ENCODE data around the gene FUCA2. TPM values are rescaled to one million over a fixed set of nuclear protein-coding genes. Genes with fewer than 3 reads are reported as not detected.

The FUCA2 gene, protein sequence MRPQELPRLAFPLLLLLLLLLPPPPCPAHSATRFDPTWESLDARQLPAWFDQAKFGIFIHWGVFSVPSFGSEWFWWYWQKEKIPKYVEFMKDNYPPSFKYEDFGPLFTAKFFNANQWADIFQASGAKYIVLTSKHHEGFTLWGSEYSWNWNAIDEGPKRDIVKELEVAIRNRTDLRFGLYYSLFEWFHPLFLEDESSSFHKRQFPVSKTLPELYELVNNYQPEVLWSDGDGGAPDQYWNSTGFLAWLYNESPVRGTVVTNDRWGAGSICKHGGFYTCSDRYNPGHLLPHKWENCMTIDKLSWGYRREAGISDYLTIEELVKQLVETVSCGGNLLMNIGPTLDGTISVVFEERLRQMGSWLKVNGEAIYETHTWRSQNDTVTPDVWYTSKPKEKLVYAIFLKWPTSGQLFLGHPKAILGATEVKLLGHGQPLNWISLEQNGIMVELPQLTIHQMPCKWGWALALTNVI
- total RNA-seq, result 14.4 and 16.1 TPM in 2 replicates

DNA sequence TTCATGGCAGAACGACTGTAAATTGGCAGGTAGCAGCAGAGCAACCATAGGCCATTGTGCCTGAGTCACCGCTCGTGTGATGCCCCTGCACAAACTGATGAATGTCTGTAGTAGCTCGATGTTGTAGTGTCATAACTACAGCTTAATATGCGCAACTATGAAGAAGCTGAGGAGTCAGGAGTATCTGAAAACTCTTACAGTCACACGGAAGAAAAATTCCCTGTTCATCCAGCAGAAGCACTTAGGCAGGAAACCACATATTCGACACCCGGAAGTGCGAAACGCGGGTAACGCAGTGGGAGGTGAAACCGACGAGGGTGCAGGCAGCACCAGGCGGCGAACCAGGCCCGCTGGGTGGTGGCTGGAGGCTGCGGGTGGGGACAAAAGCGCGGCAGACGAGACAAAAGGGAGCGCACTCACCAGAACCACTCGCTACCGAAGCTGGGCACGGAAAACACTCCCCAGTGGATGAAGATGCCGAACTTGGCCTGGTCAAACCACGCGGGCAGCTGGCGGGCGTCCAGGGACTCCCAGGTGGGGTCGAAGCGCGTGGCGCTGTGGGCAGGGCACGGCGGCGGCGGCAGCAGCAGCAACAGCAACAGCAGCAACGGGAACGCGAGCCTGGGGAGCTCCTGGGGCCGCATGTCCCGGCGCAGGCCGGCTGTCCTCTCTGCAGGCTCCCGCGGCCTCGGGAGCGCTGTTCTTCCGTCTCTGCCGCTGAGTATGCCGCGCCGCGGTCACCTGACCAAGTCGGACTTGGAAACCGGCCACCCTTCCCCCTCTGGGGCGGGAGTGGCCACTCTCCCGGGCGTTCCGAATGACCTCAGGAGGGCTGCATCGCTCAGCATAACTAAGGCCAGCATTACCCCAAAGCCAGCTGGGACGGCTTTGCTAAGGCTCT, at the start of gene FUCA2:
TSS of gene FUCA2 (minus strand) at position 730 of the 901 bp plus-strand sequence. CDS start at position 644, 86 bp downstream.
- no peaks in the 10 kb centered on the region for H3K27me3 Mint-ChIP-seq
- peak within 1 kb of the TSS; percentile 99 for H3K27ac Mint-ChIP-seq
- peaks cover 34% of the 10 kb centered on the region for H3K4me1 Mint-ChIP-seq
- DNase-seq, result peak; percentile 92
- peak within 1 kb of the TSS; percentile 97 for H3K4me3 Mint-ChIP-seq
- intact Hi-C loops (cut with micrococcal nuclease), result loop anchor here (1.0 to 10.0 kb wide), 4 partner anchors 18 to 1036 kb away; partner anchors contain the start of genes ADAT2 and PEX3
- no peaks in the 10 kb centered on the region for H3K9me3 Mint-ChIP-seq
- peaks cover 22% of the 10 kb centered on the region for H3K36me3 Mint-ChIP-seq (ENCODE audit: low read depth)

DNA sequence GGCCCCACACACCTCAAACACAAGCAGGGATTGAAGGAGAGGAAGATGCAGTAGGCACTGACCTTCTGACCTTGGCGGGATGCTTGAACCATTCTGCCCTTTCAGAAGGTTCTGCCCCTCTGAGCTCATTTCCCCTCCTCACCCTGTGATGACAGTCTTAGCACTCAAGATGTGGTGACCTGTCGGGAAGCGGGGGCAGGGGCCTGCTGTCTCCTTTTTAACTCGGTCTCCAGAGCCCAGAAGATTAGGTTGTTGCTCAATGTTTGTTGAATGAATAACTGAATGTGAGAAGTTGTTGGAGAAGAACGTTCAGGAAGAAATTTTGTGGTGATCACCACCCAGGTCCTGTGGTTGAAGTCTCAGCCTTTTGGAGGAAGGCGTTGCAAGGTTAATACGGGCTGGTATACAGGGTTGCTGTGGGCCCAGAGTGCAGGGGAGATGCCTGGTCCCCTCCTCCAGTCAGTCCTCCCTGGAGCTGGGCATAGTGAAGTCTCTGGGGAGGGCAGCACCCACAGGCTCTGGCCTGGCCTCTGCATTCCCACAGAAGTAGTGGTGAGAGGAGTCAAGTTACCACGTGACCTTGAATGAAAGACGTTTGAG, 49.7 kb upstream of the FUCA2 start:
- Mint-ChIP-seq H3K4me3 (no peak overlapping the region), H3K36me3 (ENCODE audit: low read depth) (peaks cover 28% of the 10 kb centered on the region), H3K4me1 (peaks cover 22% of the 10 kb centered on the region), H3K9me3 (no peaks in the 10 kb centered on the region), H3K27me3 (no peaks in the 10 kb centered on the region), H3K27ac (peak overlapping the region; percentile 53)
- peak; percentile 52 for DNase-seq
- intact Hi-C loops (cut with micrococcal nuclease), result no loop called here

DNA sequence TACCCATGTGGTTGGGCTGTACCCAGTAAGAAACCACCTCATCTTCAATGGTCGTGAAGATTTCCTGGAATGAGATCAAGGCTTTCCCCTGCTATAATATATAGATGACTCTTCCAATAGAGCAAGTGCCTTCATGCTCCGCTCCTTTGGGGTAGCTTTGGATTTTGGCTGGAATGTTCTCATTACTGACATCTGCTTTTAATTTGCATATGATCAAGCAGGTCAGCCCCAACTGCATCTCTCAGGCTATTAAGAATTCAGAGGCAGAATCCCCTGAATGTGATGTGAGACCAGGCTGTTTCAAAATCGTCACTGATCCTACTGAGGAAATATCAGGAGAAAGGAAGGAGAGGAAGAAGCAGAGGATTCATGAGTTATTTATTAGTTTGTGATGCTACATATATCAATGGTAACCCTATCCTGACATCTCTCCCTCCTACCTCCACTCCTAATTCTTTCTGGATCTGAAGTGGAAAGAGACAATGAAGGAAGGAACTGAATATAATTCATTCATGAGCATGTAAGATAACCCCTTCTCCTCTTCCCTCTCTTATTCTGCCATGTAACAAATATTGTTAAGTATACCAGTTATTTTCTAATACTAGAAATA, 47.6 kb upstream of the FUCA2 start:
- Mint-ChIP-seq H3K27me3 (no peaks in the 10 kb centered on the region), H3K4me3 (no peak overlapping the region), H3K4me1 (peaks cover 40% of the 10 kb centered on the region), H3K9me3 (no peaks in the 10 kb centered on the region), H3K36me3 (ENCODE audit: low read depth) (peaks cover 27% of the 10 kb centered on the region), H3K27ac (no peak overlapping the region)
- DNase-seq, result no peak
- intact Hi-C loops (cut with micrococcal nuclease), result no loop called here

- Mint-ChIP-seq H3K27ac (peak overlapping the region; percentile 36), H3K27me3 (no peaks in the 10 kb centered on the region), H3K36me3 (ENCODE audit: low read depth) (peaks cover 24% of the 10 kb centered on the region), H3K4me3 (no peak overlapping the region), H3K9me3 (no peaks in the 10 kb centered on the region), H3K4me1 (peaks cover 61% of the 10 kb centered on the region)
- no peak for DNase-seq
- intact Hi-C loops (cut with micrococcal nuclease), result no loop called here
These were observed 45.0 kb upstream of the FUCA2 start for GRCh38 chr6:143556529-143556928.

- intact Hi-C loops (cut with micrococcal nuclease), result loop anchor here (1.0 to 2.0 kb wide), 3 partner anchors 9 to 45 kb away; partner anchors contain the start of gene FUCA2
These were observed 44.1 kb upstream of the FUCA2 start for GRCh38 chr6:143555582-143555981.

GRCh38 chr6:143555071-143555492, 43.6 kb upstream of the FUCA2 start:
- H3K27me3 Mint-ChIP-seq, result no peaks in the 10 kb centered on the region

More at GRCh38 chr6:143555582-143555981, 44.1 kb upstream of the FUCA2 start:
- no peaks in the 10 kb centered on the region for H3K9me3 Mint-ChIP-seq
- H3K27me3 Mint-ChIP-seq, result no peaks in the 10 kb centered on the region
- peaks cover 25% of the 10 kb centered on the region for H3K36me3 Mint-ChIP-seq (ENCODE audit: low read depth)
- peak overlapping the region; percentile 70 for H3K27ac Mint-ChIP-seq
- H3K4me3 Mint-ChIP-seq, result peak overlapping the region; percentile 78
- no peak for DNase-seq
- H3K4me1 Mint-ChIP-seq, result peaks cover 61% of the 10 kb centered on the region

GRCh38 chr6:143553337-143553736, 41.8 kb upstream of the FUCA2 start:
- H3K4me1 Mint-ChIP-seq, result peaks cover 75% of the 10 kb centered on the region
- DNase-seq, result no peak
- H3K36me3 Mint-ChIP-seq (ENCODE audit: low read depth), result peaks cover 24% of the 10 kb centered on the region
- no peaks in the 10 kb centered on the region for H3K27me3 Mint-ChIP-seq
- H3K9me3 Mint-ChIP-seq, result no peaks in the 10 kb centered on the region
- peak overlapping the region; percentile 6 for H3K4me3 Mint-ChIP-seq
- peak overlapping the region; percentile 36 for H3K27ac Mint-ChIP-seq
- intact Hi-C loops (cut with micrococcal nuclease), result no loop called here

More at GRCh38 chr6:143555071-143555492, 43.6 kb upstream of the FUCA2 start:
- intact Hi-C loops (cut with micrococcal nuclease), result loop anchor here (1.0 to 2.0 kb wide), 3 partner anchors 9 to 44 kb away; partner anchors contain the start of gene FUCA2
- H3K4me3 Mint-ChIP-seq, result peak overlapping the region; percentile 78
- no peaks in the 10 kb centered on the region for H3K9me3 Mint-ChIP-seq
- peak overlapping the region; percentile 70 for H3K27ac Mint-ChIP-seq
- peaks cover 62% of the 10 kb centered on the region for H3K4me1 Mint-ChIP-seq
- peaks cover 25% of the 10 kb centered on the region for H3K36me3 Mint-ChIP-seq (ENCODE audit: low read depth)
- DNase-seq, result peak; percentile 58

DNA sequence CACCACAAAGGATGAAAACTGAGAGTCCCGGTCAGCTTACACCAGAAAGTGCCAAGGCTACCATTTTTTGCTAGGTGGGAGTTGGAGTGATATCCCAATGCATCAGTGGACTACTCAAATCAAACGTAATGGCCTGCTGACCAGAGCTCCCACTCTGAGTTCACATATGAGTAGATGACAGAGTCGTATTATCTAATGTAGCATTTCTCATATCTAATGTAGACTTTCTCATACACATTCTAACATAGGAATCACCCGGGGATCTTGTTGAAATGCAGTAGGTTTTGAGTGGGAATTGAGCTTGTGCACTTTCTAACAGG, 38.4 kb upstream of the FUCA2 start:
- Mint-ChIP-seq H3K9me3 (no peaks in the 10 kb centered on the region), H3K4me3 (no peak overlapping the region), H3K36me3 (ENCODE audit: low read depth) (peaks cover 22% of the 10 kb centered on the region), H3K4me1 (peaks cover 81% of the 10 kb centered on the region), H3K27ac (peak overlapping the region; percentile 78), H3K27me3 (no peaks in the 10 kb centered on the region)
- DNase-seq, result peak; percentile 60
- intact Hi-C loops (cut with micrococcal nuclease), result no loop called here

GRCh38 chr6:143549221-143549948, 37.9 kb upstream of the FUCA2 start:
- peaks cover 22% of the 10 kb centered on the region for H3K36me3 Mint-ChIP-seq (ENCODE audit: low read depth)
- H3K27ac Mint-ChIP-seq, result peak overlapping the region; percentile 78
- peak overlapping the region; percentile 55 for H3K4me3 Mint-ChIP-seq
- peak; percentile 73 for DNase-seq
- intact Hi-C loops (cut with micrococcal nuclease), result no loop called here
- no peaks in the 10 kb centered on the region for H3K9me3 Mint-ChIP-seq
- no peaks in the 10 kb centered on the region for H3K27me3 Mint-ChIP-seq
- H3K4me1 Mint-ChIP-seq, result peaks cover 80% of the 10 kb centered on the region

DNA sequence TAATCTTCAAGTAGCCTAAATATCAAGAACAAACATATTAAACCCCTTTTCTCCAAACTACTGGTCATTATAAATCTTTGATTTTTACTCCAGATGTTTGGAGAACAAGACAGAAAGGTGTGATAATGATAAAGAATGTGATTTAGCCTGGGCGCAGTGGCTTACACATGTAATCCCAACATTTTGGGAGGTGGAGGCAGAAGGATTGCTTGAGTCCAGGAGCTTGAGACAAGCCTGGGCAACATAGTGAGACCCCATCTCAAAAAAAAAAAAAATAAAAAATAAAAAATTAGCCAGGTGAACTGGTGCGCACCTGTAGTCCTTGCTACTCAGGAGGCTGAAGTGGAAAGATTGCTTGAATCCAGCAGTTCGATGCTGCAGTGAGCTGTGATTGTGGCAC, 35.1 kb upstream of the FUCA2 start:
- peaks cover 24% of the 10 kb centered on the region for H3K36me3 Mint-ChIP-seq (ENCODE audit: low read depth)
- no peak overlapping the region for H3K27ac Mint-ChIP-seq
- no peaks in the 10 kb centered on the region for H3K27me3 Mint-ChIP-seq
- H3K4me3 Mint-ChIP-seq, result peak overlapping the region; percentile 77
- intact Hi-C loops (cut with micrococcal nuclease), result loop anchor here (1.0 kb wide), 2 partner anchors 9 to 10 kb away; no protein-coding TSS in a partner anchor
- H3K4me1 Mint-ChIP-seq, result peaks cover 80% of the 10 kb centered on the region
- no peaks in the 10 kb centered on the region for H3K9me3 Mint-ChIP-seq
- DNase-seq, result no peak

DNA sequence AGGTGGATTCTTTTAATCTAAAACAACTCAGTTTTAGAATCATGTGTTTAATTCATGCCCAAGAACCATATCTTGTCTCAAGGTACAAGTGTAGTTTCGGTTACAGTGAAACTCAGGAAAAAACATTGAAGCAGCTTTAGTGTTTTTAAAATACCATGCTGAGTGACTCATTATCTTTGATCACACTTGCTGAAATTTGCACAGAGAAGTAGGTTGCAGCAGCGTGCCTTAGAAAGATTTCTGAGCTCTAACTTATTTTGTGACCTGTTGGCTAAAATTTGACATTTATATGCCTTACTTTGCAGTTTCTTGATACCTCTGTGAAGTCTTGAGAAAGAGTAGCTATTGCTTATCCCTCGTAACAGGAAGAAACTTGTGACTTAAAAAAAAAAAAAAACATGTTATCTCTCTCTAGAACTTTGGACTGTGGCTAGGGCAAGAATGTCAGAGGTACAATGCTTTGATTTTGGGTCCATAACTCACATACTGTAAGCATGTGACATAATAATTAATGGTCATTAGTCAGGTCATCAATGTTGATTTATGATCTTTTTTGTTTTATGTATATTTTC, 34.5 kb upstream of the FUCA2 start:
- H3K4me3 Mint-ChIP-seq, result peak overlapping the region; percentile 77
- intact Hi-C loops (cut with micrococcal nuclease), result loop anchor here (1.0 kb wide), 2 partner anchors 9 to 10 kb away; no protein-coding TSS in a partner anchor
- no peaks in the 10 kb centered on the region for H3K9me3 Mint-ChIP-seq
- H3K36me3 Mint-ChIP-seq (ENCODE audit: low read depth), result peaks cover 24% of the 10 kb centered on the region
- H3K4me1 Mint-ChIP-seq, result peaks cover 80% of the 10 kb centered on the region
- DNase-seq, result peak; percentile 72
- no peaks in the 10 kb centered on the region for H3K27me3 Mint-ChIP-seq
- peak overlapping the region; percentile 89 for H3K27ac Mint-ChIP-seq

DNA sequence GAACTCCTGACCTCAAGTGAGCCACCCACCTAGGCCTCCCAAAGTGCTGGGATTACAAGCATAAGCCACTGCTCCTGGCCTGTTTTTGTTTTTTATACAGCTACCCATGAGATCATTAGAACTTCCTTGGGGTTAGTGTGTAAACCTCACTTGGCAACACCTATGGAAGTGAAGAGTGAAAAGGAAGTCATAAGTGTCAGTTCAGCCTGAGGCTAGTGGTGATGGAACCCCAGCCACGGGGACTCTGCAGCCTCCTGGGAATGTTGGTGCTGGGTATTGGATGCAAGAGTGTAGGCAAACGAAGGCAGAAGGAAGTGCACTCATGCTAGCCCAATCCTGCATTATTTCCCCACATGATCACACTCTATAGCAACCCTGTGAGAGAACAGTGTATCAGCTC, 33.6 kb upstream of the FUCA2 start:
- intact Hi-C loops (cut with micrococcal nuclease), result no loop called here
- Mint-ChIP-seq H3K36me3 (ENCODE audit: low read depth) (peaks cover 21% of the 10 kb centered on the region), H3K4me1 (peaks cover 79% of the 10 kb centered on the region), H3K9me3 (no peaks in the 10 kb centered on the region), H3K27me3 (no peaks in the 10 kb centered on the region), H3K27ac (peak overlapping the region; percentile 89), H3K4me3 (peak overlapping the region; percentile 77)
- peak; percentile 61 for DNase-seq

Measured in activated CD4-positive, alpha-beta T cell treated with anti-CD3 and anti-CD28 coated beads, Interleukin-2, amount 10 ng/mL, durations not matched to agents 24 days and 14 days (primary cell).